ENCODE data around the gene GABRB1. TPM values are rescaled to one million over a fixed set of nuclear protein-coding genes. Genes with fewer than 3 reads are reported as not detected.

GABRB1 gene
- total RNA-seq (not detected), polyA plus RNA-seq (not detected)

- Histone ChIP-seq H3K4me1 (ENCODE audit: control insufficient read depth, insufficient read depth, low read length, poor library complexity, severe bottlenecking) (peaks cover 20% of the 10 kb centered on the region), H3K27ac (ENCODE audit: insufficient read depth, low read length, poor library complexity, severe bottlenecking) (no peak within 1 kb of the TSS), H3K4me3 (ENCODE audit: low read depth, low read length) (peak within 1 kb of the TSS; percentile 70), H3K9me3 (ENCODE audit: control insufficient read depth in 2 of 2, low read length in 2 of 2) (no peaks in the 10 kb centered on the region), H3K27me3 (ENCODE audit: control insufficient read depth, insufficient read depth, low read length) (peaks cover 30% of the 10 kb centered on the region), H3K36me3 (ENCODE audit: control insufficient read depth, insufficient read depth, low read length) (no peaks in the 10 kb centered on the region)
- Mint-ChIP-seq H3K27ac (peak within 1 kb of the TSS in 1 of 3 donors; percentile 32), H3K36me3 (no peaks in the 10 kb centered on the region), H3K9me3 (peaks cover 0 to 5% (median 0%) of the 10 kb centered on the region in 7 donors), H3K4me3 (peak within 1 kb of the TSS; percentile 49 to 75 (median 68)), H3K27me3 (peaks cover 43% of the 10 kb centered on the region), H3K4me1 (peaks cover 0 to 22% (median 7%) of the 10 kb centered on the region in 4 donors)
- DNase-seq (peak in 1 of 3 donors; percentile 13), ATAC-seq (ENCODE audit: low read depth in 2 of 2) (no peak)
These were observed at the start of gene GABRB1 for GRCh38 chr4:47031011-47031678. Gene GABRB1 (plus strand): TSS chr4:47031567.

DNA sequence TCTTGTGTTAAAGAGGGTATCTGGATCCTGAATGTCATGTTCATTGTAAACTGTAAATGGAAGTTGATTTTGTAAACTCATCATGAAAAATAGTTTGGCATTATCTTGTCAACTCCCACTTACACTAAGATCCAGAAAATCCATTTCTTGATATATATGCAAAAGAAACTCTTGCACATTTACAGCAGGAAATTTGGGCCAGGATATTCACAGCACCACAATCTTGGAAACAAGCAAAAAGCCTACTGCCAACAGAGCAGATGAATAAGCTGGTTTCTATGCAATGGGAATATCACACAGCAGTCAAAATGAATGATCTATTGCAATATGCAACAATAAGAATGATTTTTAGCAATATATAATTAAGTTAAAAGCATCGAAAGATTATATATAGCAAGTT is 46.6 kb upstream of the GABRB1 start:
- H3K9me3 ChIP-seq (ENCODE audit: control insufficient read depth in 2 of 2, low read length in 2 of 2): no peaks in the 10 kb centered on the region
- H3K4me3 ChIP-seq (ENCODE audit: low read depth, low read length): no peak overlapping the region
- H3K9me3 Mint-ChIP-seq: no peaks in the 10 kb centered on the region
- ATAC-seq (ENCODE audit: low read depth in 2 of 2) (no peak), DNase-seq (no peak)
- peaks cover 12% of the 10 kb centered on the region for H3K27me3 ChIP-seq (ENCODE audit: control insufficient read depth, insufficient read depth, low read length)
- H3K4me1 ChIP-seq (ENCODE audit: control insufficient read depth, insufficient read depth, low read length, poor library complexity, severe bottlenecking): no peaks in the 10 kb centered on the region
- no peak overlapping the region for H3K27ac Mint-ChIP-seq
- no peaks in the 10 kb centered on the region for H3K4me1 Mint-ChIP-seq
- no peak overlapping the region for H3K4me3 Mint-ChIP-seq
- H3K27ac ChIP-seq (ENCODE audit: insufficient read depth, low read length, poor library complexity, severe bottlenecking): no peak overlapping the region
- no peaks in the 10 kb centered on the region for H3K36me3 Mint-ChIP-seq
- peaks cover under 1% of the 10 kb centered on the region for H3K27me3 Mint-ChIP-seq
- H3K36me3 ChIP-seq (ENCODE audit: control insufficient read depth, insufficient read depth, low read length): no peaks in the 10 kb centered on the region

DNA sequence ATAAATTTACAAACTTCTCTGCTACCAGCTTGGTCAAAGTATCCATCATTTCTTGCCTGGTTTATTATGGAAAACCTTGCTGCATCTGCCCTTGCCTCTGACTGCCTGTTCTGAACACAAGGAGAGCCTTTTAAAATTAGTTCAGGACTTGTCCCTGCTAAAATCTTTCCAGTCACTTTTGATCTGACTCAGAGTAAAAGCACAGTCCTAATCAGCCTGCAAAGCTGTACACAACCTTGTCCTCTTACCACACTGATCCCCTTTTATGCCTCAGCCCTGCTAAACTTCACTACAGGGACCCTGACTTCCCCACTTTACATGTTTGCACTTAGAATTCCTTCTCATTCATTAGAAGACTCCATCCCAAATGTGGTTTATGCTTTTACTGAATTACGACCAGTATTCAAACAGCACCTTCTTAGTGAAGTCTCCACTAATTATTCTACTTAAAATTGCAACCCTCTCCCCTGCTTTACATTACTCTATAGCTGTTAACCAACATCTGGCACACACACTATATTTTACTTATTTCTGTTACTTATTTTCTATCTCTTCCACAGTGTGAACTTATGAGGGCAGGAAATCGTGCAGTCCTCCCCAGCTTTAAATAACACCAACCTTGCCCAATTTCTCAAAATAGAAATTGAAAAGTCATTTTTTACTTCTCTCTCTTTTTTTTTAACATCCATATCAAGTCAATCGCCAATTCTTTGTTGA is 44.3 kb upstream of the GABRB1 start:
- DNase-seq: no peak
- Histone ChIP-seq H3K4me1 (ENCODE audit: control insufficient read depth, insufficient read depth, low read length, poor library complexity, severe bottlenecking) (no peaks in the 10 kb centered on the region), H3K4me3 (ENCODE audit: low read depth, low read length) (no peak overlapping the region), H3K9me3 (ENCODE audit: control insufficient read depth in 2 of 2, low read length in 2 of 2) (no peaks in the 10 kb centered on the region), H3K27me3 (ENCODE audit: control insufficient read depth, insufficient read depth, low read length) (peaks cover 21% of the 10 kb centered on the region), H3K27ac (ENCODE audit: insufficient read depth, low read length, poor library complexity, severe bottlenecking) (no peak overlapping the region), H3K36me3 (ENCODE audit: control insufficient read depth, insufficient read depth, low read length) (no peaks in the 10 kb centered on the region)
- Mint-ChIP-seq H3K4me3 (no peak overlapping the region), H3K9me3 (peaks cover 0 to 5% (median 0%) of the 10 kb centered on the region in 7 donors), H3K36me3 (no peaks in the 10 kb centered on the region), H3K27me3 (peaks cover 16% of the 10 kb centered on the region), H3K4me1 (peaks cover 0 to 1% (median under 1%) of the 10 kb centered on the region in 4 donors), H3K27ac (no peak overlapping the region)
- ATAC-seq (ENCODE audit: low read depth in 2 of 2): no peak

GRCh38 chr4:46992338-46992737 is 39.0 kb upstream of the GABRB1 start:
- Mint-ChIP-seq H3K4me1 (peaks cover 0 to 26% (median 3%) of the 10 kb centered on the region in 4 donors), H3K9me3 (peaks cover 0 to 5% (median 0%) of the 10 kb centered on the region in 7 donors), H3K4me3 (no peak overlapping the region), H3K27me3 (peaks cover 47% of the 10 kb centered on the region), H3K36me3 (no peaks in the 10 kb centered on the region), H3K27ac (no peak overlapping the region)
- no peak overlapping the region for H3K4me3 ChIP-seq (ENCODE audit: low read depth, low read length)
- peaks cover 14% of the 10 kb centered on the region for H3K4me1 ChIP-seq (ENCODE audit: control insufficient read depth, insufficient read depth, low read length, poor library complexity, severe bottlenecking)
- no peak for DNase-seq
- no peaks in the 10 kb centered on the region for H3K36me3 ChIP-seq (ENCODE audit: control insufficient read depth, insufficient read depth, low read length)
- H3K27me3 ChIP-seq (ENCODE audit: control insufficient read depth, insufficient read depth, low read length): peaks cover 24% of the 10 kb centered on the region
- no peaks in the 10 kb centered on the region for H3K9me3 ChIP-seq (ENCODE audit: control insufficient read depth in 2 of 2, low read length in 2 of 2)
- ATAC-seq (ENCODE audit: low read depth in 2 of 2): no peak
- no peak overlapping the region for H3K27ac ChIP-seq (ENCODE audit: insufficient read depth, low read length, poor library complexity, severe bottlenecking)

- H3K4me1 Mint-ChIP-seq: peaks cover 0 to 26% (median 3%) of the 10 kb centered on the region in 4 donors
- no peaks in the 10 kb centered on the region for H3K36me3 ChIP-seq (ENCODE audit: control insufficient read depth, insufficient read depth, low read length)
- no peak within 1 kb of the TSS for H3K27ac ChIP-seq (ENCODE audit: insufficient read depth, low read length, poor library complexity, severe bottlenecking)
- H3K4me3 Mint-ChIP-seq: peak within 1 kb of the TSS in 2 of 4 donors; percentile 57 to 61
- peaks cover 47% of the 10 kb centered on the region for H3K27me3 Mint-ChIP-seq
- H3K4me1 ChIP-seq (ENCODE audit: control insufficient read depth, insufficient read depth, low read length, poor library complexity, severe bottlenecking): peaks cover 14% of the 10 kb centered on the region
- H3K27ac Mint-ChIP-seq: peak within 1 kb of the TSS in 1 of 3 donors; percentile 6
- peaks cover 24% of the 10 kb centered on the region for H3K27me3 ChIP-seq (ENCODE audit: control insufficient read depth, insufficient read depth, low read length)
- peak within 1 kb of the TSS; percentile 35 for H3K4me3 ChIP-seq (ENCODE audit: low read depth, low read length)
- no peaks in the 10 kb centered on the region for H3K9me3 ChIP-seq (ENCODE audit: control insufficient read depth in 2 of 2, low read length in 2 of 2)
- H3K36me3 Mint-ChIP-seq: no peaks in the 10 kb centered on the region
- peaks cover 0 to 5% (median 0%) of the 10 kb centered on the region in 7 donors for H3K9me3 Mint-ChIP-seq
- ATAC-seq (ENCODE audit: low read depth in 2 of 2) (no peak), DNase-seq (no peak)
These were observed 38.0 kb upstream of the GABRB1 start, which contains the start of gene GABRA4 for GRCh38 chr4:46993075-46994006. Gene GABRA4 (minus strand): TSS chr4:46993581. CDS start chr4:46993424, 157 bp downstream.

GRCh38 chr4:46994007-46994405 is 37.4 kb upstream of the GABRB1 start:
- H3K4me1 Mint-ChIP-seq: peaks cover 0 to 26% (median 3%) of the 10 kb centered on the region in 4 donors
- ATAC-seq (ENCODE audit: low read depth in 2 of 2): no peak
- Histone ChIP-seq H3K27me3 (ENCODE audit: control insufficient read depth, insufficient read depth, low read length) (peaks cover 23% of the 10 kb centered on the region), H3K27ac (ENCODE audit: insufficient read depth, low read length, poor library complexity, severe bottlenecking) (no peak overlapping the region), H3K4me3 (ENCODE audit: low read depth, low read length) (peak overlapping the region; percentile 35), H3K9me3 (ENCODE audit: control insufficient read depth in 2 of 2, low read length in 2 of 2) (no peaks in the 10 kb centered on the region), H3K36me3 (ENCODE audit: control insufficient read depth, insufficient read depth, low read length) (no peaks in the 10 kb centered on the region), H3K4me1 (ENCODE audit: control insufficient read depth, insufficient read depth, low read length, poor library complexity, severe bottlenecking) (peaks cover 14% of the 10 kb centered on the region)
- H3K4me3 Mint-ChIP-seq: peak overlapping the region in 2 of 4 donors; percentile 50 to 57
- no peak overlapping the region for H3K27ac Mint-ChIP-seq
- peaks cover 0 to 5% (median 0%) of the 10 kb centered on the region in 7 donors for H3K9me3 Mint-ChIP-seq
- peaks cover 47% of the 10 kb centered on the region for H3K27me3 Mint-ChIP-seq
- DNase-seq: no peak
- H3K36me3 Mint-ChIP-seq: no peaks in the 10 kb centered on the region

GRCh38 chr4:46999566-46999965 is 31.8 kb upstream of the GABRB1 start:
- H3K9me3 Mint-ChIP-seq: no peaks in the 10 kb centered on the region
- no peak overlapping the region for H3K27ac Mint-ChIP-seq
- no peak for ATAC-seq (ENCODE audit: low read depth in 2 of 2)
- H3K9me3 ChIP-seq (ENCODE audit: control insufficient read depth in 2 of 2, low read length in 2 of 2): no peaks in the 10 kb centered on the region
- no peak overlapping the region for H3K4me3 Mint-ChIP-seq
- H3K27ac ChIP-seq (ENCODE audit: insufficient read depth, low read length, poor library complexity, severe bottlenecking): no peak overlapping the region
- peaks cover 0 to 3% (median 0%) of the 10 kb centered on the region in 4 donors for H3K4me1 Mint-ChIP-seq
- no peak for DNase-seq
- H3K4me1 ChIP-seq (ENCODE audit: control insufficient read depth, insufficient read depth, low read length, poor library complexity, severe bottlenecking): no peaks in the 10 kb centered on the region
- no peak overlapping the region for H3K4me3 ChIP-seq (ENCODE audit: low read depth, low read length)
- no peaks in the 10 kb centered on the region for H3K36me3 Mint-ChIP-seq
- H3K27me3 Mint-ChIP-seq: peaks cover 31% of the 10 kb centered on the region
- no peaks in the 10 kb centered on the region for H3K36me3 ChIP-seq (ENCODE audit: control insufficient read depth, insufficient read depth, low read length)
- peaks cover 13% of the 10 kb centered on the region for H3K27me3 ChIP-seq (ENCODE audit: control insufficient read depth, insufficient read depth, low read length)
